GM06990 (cell line): ENCODE data around the gene ACYP2.

ENCODE experiments used
- DNase-seq: peaks from one replicate; pipeline ENCODE4 v3.0.0-alpha.2; 2011; ENCODE audit not compliant: insufficient read length; ENCODE audit errors: extremely low read depth
- H3K27me3 ChIP-seq: replicated peaks from 2 replicates; pipeline ENCODE4 v1.6.0; 2011; ENCODE audit warnings: low read length; ENCODE audit not compliant: control insufficient read depth, insufficient read depth
- H3K36me3 ChIP-seq: 2 replicates; pipeline ENCODE4 v1.5.1; 2011; ENCODE audit warnings: low read length; ENCODE audit not compliant: control insufficient read depth, insufficient read depth
- H3K4me3 ChIP-seq: replicated peaks from 2 replicates; pipeline ENCODE4 v1.5.1; 2011; ENCODE audit warnings: low read depth, mild to moderate bottlenecking, control low read depth, low read length
- TF ChIP-seq, protein P1 (sequence below): IDR thresholded peaks from 2 replicates; pipeline ENCODE4 v1.5.1; 2011; ENCODE audit warnings: low read length, control low read depth, mild to moderate bottlenecking, inconsistent platforms; ENCODE audit not compliant: insufficient read depth, poor library complexity, severe bottlenecking

Gene ACYP2

GRCh38 chr2:54083445-54083844 is 32.0 kb upstream of the ACYP2 start:
- Histone ChIP-seq H3K4me3 (no peak overlapping the region), H3K36me3 (no peaks in the 10 kb centered on the region), H3K27me3 (no peaks in the 10 kb centered on the region)
- TF ChIP-seq, protein P1, sequence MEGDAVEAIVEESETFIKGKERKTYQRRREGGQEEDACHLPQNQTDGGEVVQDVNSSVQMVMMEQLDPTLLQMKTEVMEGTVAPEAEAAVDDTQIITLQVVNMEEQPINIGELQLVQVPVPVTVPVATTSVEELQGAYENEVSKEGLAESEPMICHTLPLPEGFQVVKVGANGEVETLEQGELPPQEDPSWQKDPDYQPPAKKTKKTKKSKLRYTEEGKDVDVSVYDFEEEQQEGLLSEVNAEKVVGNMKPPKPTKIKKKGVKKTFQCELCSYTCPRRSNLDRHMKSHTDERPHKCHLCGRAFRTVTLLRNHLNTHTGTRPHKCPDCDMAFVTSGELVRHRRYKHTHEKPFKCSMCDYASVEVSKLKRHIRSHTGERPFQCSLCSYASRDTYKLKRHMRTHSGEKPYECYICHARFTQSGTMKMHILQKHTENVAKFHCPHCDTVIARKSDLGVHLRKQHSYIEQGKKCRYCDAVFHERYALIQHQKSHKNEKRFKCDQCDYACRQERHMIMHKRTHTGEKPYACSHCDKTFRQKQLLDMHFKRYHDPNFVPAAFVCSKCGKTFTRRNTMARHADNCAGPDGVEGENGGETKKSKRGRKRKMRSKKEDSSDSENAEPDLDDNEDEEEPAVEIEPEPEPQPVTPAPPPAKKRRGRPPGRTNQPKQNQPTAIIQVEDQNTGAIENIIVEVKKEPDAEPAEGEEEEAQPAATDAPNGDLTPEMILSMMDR = no peak
- no peak for DNase-seq

GRCh38 chr2:54084600-54084999 is 30.8 kb upstream of the ACYP2 start:
- no peaks in the 10 kb centered on the region for H3K27me3 ChIP-seq
- TF ChIP-seq, protein P1 = no peak
- no peak for DNase-seq
- no peaks in the 10 kb centered on the region for H3K36me3 ChIP-seq
- no peak overlapping the region for H3K4me3 ChIP-seq

DNA sequence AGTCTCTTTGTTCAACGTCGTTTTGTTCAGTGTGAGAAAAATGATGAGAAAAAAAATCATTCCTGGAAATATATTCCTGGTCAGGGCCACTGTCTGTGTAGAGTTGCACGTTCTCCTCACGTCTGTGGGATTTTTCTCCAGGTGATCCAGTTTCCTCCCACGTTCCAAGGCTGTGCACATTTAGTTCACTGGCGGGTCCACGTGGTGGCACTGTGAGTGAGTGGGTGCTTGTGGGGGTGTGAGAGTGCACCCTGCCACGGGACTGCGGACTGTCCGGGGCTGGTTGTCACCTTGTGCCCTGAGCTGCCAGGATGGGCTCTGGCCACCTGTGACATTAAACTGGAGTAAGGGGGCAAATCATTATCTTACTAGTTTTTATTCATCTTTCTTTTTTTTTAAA is 30.3 kb upstream of the ACYP2 start:
- H3K27me3 ChIP-seq = no peaks in the 10 kb centered on the region
- H3K4me3 ChIP-seq = no peak overlapping the region
- TF ChIP-seq, protein P1 = no peak
- H3K36me3 ChIP-seq = no peaks in the 10 kb centered on the region
- DNase-seq = no peak

GRCh38 chr2:54086157-54086556 is 29.3 kb upstream of the ACYP2 start:
- H3K4me3 ChIP-seq = no peak overlapping the region
- TF ChIP-seq, protein P1 = no peak
- H3K36me3 ChIP-seq = no peaks in the 10 kb centered on the region
- H3K27me3 ChIP-seq = no peaks in the 10 kb centered on the region
- DNase-seq = no peak

DNA sequence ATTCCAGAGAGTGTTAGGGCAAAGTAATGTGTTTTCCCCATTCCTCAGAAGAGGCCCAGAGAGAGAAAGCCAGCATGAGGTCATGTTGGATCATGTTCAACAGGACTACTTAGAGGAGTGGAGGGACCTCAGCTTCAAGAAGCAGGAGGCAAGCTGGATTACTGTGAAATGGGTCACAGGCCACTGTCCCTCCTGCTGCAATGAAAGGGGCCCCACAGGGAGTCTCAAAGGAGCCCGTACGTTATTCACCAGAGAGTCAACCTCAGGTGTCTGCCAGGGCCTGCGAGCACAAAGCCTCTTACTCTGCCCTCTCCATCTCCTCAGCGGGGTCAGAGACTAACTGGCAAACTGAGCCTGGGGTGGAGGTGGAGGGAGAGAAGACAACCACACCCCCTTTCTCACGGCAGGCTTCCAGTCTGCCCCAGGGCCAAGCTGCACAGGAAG is 27.2 kb upstream of the ACYP2 start:
- H3K4me3 ChIP-seq = no peak overlapping the region

More for the DNA sequence above, 27.2 kb upstream of the ACYP2 start:
- Histone ChIP-seq H3K27me3 (no peaks in the 10 kb centered on the region), H3K36me3 (no peaks in the 10 kb centered on the region)
- no peak for DNase-seq
- TF ChIP-seq, protein P1 = no peak
